GM19099 (cell line): ENCODE measurements around the gene VILL.

Experiments
- POLR2A ChIP-seq: IDR thresholded peaks from 3 replicates; pipeline ENCODE4 v1.6.1; 2011; ENCODE audit warnings: low read depth; ENCODE audit not compliant: insufficient read length; ENCODE audit errors: extremely low read depth

VILL gene

DNA sequence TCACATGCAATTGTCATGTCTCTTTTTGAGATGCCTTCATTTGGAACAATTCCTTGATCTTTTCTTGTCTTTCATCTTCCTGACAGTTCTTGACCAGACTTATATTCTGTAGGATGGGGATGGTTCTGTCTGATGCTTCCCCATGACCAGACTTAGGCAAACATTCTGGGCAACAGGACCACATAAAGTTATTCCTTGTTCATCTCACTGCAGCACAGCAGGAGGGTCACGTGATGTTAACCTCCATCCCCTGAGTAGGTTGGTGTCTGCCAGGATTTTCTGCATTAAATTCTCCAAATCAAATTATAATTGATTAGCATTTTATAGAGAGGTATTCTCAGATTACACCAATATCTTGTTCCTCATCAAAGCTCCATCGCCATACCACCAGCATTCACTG lies 56.2 kb downstream of the VILL start:
- no peak for TF ChIP-seq POLR2A

DNA sequence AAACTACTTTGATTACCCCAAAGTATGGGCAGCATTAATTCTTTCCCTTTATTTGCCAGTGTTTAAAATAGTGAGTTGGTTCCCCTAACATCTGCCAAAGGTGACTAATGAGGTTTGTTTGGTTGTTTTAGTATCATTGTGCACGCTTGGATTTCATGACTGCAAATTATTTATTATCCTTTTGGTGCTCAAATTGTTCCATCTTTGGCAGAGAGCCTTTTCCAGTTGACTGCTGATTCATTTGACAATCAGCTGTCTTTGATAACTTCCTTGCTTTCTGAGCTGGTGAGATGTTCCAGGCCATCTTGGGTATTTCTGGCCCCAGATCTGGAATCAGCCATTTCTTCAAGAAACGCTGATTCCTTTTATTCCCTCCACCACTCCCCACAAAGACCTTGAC lies 57.3 kb downstream of the VILL start:
- no peak for TF ChIP-seq POLR2A

DNA sequence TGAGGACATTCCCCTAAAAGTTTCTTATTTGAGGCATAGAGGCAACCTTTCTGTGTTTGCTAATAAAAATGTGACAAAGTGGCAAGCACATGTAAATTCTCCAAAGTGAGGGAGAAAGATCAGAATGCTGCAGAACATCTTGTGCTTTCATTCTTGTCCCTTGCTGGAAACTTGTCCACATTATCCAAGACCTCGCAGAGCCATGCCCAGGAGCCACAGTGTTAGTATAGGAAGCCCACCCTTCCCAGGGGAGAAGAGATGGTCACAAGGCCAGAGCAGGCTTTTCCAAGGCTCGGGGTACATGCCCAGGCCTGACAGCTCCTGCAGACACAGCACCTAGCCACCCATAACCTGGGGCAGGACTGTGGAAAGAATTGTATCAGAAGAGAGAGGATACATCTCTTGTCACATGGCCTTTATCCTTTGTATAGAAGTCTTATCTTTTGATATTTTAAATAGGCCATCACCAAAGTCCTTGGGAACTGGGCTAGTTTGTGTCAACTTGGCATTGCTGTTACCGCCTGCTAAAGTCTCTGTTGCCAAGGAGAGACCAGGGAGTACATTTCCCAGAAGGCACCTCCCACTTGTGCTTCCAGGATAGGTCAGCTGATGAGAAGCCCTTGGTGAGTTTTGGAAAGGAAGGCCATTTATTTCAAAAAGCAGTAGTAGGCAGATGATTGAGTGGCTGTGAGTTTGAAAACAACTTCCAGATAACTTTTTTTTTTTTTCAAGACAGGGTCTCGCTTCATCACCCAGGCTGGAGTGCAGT lies 59.0 kb downstream of the VILL start:
- no peak for TF ChIP-seq POLR2A

DNA sequence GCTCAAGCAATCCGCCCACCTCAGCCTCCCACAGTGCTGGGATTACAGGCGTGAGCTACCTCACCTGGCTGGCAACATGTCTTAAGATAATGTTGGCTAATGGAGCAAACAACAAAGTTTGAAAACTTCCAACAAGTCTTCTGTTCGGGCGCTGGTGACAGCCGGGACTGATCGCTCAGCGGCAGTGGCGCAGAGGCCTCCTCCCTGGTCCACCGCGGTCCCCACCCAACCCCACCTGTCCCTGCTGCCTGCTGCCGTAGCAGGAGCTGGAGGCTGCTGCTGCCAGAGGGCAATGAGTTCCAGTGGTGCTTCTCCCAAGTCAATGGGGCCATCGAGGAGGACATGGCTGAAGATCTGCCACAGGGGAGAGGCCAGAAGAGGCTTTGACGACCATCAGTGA lies 60.5 kb downstream of the VILL start:
- TF ChIP-seq POLR2A: no peak

DNA sequence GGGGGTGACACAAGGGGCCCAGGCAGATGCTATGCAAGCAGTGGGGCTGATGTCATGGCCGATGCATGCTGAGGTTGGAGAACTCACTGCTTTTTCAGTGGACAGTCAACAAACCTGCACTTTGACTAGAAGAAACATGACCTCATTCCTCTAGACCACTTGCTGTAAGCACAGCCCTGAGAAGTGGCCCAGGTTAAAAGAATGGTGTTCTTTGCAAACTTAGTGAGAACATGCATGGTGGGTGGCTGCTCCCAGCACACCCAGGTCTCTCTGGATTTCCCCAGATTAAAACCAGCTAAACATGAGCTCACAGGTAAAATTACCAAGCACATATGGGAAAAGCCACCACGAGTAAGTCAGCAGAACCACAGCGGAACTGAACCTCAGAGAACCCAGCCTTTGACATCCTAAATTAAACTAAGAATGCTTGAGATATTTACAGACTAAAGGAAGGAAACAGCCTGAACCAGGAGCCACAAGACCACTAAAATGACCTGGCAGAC lies 64.0 kb downstream of the VILL start:
- TF ChIP-seq POLR2A: no peak
